GM12801 (cell line): ENCODE data around the gene ARHGAP22.

Source experiments
- TF ChIP-seq, protein P1 (sequence below): IDR thresholded peaks from one replicate; pipeline ENCODE4 v1.5.1; 2011; ENCODE audit warnings: control low read depth; ENCODE audit not compliant: insufficient read length; ENCODE audit errors: extremely low read depth

ARHGAP22 gene

DNA sequence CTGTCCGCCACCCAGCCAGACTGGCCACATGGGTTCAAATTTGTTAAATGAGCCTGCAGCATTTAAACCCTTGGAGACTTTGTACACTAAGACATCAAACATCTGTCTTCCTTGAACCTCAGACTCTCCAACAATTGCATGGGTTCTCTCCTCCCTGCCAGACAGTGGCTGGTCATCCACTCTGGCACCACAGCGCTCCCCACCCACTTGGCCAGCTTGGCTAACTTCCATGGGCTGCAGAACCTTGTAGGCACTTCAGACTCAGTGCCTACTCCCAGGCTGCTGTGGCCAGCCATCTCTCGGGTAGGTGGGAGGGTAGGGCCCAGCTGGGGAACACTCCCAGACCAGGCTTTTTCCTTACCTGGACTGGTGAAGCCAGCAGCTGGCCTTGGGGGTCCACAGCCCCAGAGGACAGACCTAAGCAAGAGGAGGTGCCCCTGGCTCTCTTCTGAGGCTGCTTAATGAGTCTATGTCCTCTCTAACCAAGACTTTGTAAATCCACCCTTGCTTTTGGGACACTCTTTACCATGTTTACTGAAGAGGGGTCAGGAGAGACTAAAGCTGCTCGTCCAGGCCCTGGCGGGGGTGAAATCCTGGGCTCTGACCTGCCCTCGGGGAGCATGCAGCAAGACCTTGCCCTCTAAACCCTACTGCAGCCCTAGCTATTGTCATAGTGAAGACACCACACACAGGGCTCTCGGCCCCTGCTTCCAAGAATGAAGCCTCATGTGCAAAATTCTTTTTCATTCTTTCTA is 82.7 kb downstream of the ARHGAP22 start:
- TF ChIP-seq, protein P1, sequence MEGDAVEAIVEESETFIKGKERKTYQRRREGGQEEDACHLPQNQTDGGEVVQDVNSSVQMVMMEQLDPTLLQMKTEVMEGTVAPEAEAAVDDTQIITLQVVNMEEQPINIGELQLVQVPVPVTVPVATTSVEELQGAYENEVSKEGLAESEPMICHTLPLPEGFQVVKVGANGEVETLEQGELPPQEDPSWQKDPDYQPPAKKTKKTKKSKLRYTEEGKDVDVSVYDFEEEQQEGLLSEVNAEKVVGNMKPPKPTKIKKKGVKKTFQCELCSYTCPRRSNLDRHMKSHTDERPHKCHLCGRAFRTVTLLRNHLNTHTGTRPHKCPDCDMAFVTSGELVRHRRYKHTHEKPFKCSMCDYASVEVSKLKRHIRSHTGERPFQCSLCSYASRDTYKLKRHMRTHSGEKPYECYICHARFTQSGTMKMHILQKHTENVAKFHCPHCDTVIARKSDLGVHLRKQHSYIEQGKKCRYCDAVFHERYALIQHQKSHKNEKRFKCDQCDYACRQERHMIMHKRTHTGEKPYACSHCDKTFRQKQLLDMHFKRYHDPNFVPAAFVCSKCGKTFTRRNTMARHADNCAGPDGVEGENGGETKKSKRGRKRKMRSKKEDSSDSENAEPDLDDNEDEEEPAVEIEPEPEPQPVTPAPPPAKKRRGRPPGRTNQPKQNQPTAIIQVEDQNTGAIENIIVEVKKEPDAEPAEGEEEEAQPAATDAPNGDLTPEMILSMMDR: no peak

DNA sequence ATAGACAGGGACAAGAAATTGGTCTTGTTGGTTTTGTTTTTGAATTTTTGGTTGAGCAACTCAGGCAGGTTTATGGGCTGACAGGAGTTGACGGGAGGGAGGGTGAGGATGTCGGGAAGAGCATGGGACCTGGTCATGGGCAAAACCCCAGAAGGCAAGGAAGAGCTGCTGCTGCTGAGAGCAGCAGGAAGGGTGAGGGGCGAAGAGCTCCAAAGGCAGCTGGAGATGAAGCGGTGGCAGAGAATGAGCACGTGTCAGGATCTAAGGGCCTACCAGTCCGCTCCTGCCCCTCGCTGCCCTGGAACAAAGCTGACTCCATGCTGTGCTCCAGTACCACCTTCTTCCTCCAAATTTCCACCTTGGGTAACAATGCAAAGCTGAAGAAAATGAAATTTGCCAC is 84.3 kb downstream of the ARHGAP22 start:
- TF ChIP-seq, protein P1: no peak

DNA sequence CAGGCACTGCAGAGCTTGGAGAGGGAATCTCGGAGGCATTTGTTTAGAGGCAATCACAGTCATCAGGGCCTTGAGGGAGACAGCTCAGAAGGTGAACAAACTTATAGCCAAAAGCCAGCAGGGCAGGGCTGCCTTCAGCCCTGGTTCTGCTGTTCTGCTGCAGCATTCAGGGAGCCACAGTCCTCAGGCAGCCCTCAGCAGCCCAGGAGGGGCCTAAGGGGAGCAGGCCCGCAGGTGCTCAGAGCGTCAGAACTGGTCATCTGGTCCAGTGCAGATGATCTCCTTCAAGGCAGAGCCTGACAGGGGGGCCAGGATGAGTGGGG is 84.7 kb downstream of the ARHGAP22 start:
- TF ChIP-seq, protein P1: no peak

DNA sequence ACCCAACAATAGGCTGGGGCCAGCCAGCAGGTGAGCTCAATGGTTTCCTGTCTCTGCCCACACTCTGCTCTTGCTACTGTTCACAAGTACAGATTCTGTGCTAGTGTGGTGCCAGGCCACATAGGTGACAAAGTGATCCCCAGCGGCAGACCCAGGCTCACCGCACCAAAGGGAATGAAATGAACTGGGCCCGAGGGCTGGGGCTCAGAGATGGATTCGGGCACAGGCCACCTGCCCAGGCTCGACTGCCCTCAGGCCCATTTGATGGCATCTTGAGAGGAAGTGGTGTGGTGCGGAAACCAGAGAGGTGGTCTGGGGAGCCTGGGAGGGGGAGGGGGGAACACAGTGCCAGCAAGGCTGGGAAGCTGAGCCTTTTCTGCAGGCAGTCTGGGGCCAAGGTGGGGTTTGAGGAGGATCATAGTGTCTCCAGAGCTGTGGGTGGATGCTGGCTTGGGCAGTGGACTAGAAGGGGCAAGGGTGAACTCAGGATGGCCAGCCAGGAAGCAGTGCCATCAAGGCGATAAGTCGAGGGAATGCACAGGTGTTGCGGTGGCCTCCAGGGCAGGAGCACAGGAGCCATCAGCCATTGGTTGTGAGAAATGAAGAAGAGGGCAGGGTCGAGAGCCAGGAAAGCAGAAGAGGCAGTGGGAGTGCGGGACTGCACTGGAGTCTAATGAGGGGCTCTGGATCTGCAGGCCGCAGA is 85.2 kb downstream of the ARHGAP22 start:
- TF ChIP-seq, protein P1: no peak

DNA sequence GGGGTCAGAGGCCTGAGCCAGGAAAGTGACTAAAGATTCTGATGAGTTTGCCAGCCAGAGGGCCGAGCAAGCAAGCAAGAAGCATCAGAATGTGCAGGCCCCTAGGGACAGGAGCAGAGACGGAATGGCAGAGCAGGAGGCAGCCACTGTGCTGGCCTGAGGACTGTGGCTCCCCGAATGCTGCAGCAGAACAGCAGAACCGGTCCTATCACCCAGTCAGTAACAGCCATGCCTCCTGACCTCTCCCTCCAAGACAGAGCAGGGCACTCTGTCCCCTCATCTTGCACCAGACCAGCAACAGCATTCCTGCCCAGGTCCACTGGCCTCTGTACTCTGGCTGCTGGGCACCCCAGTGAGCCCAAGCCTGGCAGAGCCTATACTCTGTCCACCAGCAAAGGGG is 85.9 kb downstream of the ARHGAP22 start:
- TF ChIP-seq, protein P1: no peak

DNA sequence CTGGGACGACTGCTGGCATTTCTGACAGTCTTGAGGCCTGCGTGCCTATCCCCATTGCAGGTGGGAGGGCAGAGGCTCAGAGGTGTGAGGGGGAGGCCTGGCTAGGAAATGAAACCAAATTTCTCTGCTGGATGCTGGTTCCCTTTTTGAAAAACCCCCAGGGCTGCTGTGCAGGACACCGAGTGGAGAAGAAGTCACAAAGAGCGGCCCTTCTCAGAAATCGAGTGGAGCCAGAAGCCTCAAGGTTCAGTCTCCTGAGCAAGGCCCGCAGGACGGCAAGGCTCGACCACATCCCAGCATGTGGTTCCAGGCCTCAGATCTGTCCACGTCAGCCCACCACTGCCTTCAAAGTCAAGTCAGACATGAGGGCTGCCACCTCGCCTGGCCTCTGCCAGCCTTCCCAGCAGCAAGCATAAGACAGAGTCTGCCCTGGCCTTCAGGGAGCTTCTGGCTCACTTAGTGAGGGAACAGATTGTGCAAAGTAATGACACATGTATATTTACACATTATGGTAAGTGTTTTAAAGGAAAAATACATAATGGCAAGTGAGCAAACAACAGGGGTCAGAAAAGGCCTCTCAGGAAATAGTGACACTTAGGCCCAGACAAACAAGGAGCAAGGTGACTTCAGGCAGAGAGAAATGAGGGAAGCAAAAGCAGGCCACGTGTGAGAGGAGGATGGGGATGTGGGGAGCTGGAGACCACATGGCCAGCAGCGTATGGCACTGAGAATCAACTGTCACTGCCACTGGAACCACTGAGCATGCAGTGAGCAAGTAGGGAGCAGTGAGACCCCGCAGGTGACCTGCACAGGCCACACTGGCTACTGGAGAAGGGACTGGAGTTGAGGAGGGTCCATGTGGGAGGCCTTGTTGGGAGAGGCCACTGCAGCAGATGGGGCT is 86.7 kb downstream of the ARHGAP22 start:
- TF ChIP-seq, protein P1: no peak

DNA sequence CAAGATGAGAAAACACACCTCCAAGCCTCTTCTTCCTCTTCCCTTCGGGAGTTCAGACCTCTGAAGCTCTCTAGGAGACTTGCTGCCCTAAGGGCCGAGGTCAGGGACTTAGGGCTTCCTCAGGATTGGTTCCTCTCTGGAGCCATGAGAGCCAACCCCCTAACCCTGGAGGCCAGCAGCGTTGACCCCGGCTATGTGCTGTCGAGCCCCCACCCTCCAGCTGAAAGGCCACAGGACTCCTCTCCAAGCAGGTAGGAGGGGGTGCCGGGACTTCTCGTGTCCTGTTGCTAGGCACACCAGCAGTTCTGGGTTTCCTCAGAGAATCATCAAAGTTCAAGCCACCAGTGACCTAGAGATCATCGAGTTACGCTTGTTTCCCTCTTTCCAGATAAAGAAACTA is 87.4 kb downstream of the ARHGAP22 start:
- TF ChIP-seq, protein P1: no peak
